ENCODE measurements around the gene SLC26A11. TPM values are rescaled to one million over a fixed set of nuclear protein-coding genes. Genes with fewer than 3 reads are reported as not detected.
"Not testable (repeated sequence)": the region's sequence is repeated elsewhere in the genome, so short reads cannot be mapped to it uniquely, and the experiment has no call there.

Gene SLC26A11
- total RNA-seq, 4 donors from 2014 or later: 2.6 to 3.3 (median 3.1) TPM

DNA sequence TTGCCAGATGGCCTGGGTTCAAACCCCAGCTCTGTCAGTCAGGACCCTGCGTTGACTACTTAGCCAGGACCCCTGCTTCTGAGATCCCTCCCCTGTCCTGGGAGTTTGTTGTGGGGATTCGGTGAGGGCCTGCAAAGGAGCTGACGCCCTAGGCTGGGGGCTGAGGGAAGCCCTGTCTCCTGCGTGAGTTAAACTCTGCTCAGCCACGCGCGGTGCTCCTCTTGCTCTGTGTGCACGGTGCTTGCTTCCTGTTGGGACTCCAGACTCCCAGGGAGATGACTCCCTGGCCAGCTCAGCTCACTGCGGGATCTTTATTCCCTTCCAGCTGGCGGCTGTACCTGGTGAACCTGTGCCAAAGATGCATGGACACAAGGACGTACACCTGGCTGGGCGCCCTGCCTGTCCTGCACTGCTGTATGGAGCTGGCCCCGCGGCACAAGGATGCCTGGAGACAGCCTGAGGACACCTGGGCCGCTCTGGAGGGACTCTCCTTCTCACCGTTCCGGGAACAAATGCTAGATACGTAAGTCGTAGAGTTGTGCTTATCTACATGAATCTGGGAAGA, 77.9 kb downstream of the SLC26A11 start:
- Histone ChIP-seq H3K4me3 (no peak overlapping the region), H3K9me3 (no peaks in the 10 kb centered on the region), H3K36me3 (peaks cover 4 to 97% of the 10 kb centered on the region in 2 donors), H3K27me3 (no peaks in the 10 kb centered on the region), H3K27ac (no peak overlapping the region), H3K4me1 (no peaks in the 10 kb centered on the region)
- DNase-seq (no peak), ATAC-seq (no peak)
- intact Hi-C loops (cut with DNase I; ENCODE audit: low total_unique reads) (no loop called here), in situ Hi-C loops (cut with MboI; ENCODE audit: low sequenced_read_pairs in 4 of 4) (no loop called here)
- TF ChIP-seq, protein P1, sequence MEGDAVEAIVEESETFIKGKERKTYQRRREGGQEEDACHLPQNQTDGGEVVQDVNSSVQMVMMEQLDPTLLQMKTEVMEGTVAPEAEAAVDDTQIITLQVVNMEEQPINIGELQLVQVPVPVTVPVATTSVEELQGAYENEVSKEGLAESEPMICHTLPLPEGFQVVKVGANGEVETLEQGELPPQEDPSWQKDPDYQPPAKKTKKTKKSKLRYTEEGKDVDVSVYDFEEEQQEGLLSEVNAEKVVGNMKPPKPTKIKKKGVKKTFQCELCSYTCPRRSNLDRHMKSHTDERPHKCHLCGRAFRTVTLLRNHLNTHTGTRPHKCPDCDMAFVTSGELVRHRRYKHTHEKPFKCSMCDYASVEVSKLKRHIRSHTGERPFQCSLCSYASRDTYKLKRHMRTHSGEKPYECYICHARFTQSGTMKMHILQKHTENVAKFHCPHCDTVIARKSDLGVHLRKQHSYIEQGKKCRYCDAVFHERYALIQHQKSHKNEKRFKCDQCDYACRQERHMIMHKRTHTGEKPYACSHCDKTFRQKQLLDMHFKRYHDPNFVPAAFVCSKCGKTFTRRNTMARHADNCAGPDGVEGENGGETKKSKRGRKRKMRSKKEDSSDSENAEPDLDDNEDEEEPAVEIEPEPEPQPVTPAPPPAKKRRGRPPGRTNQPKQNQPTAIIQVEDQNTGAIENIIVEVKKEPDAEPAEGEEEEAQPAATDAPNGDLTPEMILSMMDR (IDR thresholded peaks at IDR 0.05 in 4 of 5, conservative IDR thresholded peaks at IDR 0.05 in 1 of 5): no peak
- no peak for TF ChIP-seq POLR2A (IDR thresholded peaks at IDR 0.05)

DNA sequence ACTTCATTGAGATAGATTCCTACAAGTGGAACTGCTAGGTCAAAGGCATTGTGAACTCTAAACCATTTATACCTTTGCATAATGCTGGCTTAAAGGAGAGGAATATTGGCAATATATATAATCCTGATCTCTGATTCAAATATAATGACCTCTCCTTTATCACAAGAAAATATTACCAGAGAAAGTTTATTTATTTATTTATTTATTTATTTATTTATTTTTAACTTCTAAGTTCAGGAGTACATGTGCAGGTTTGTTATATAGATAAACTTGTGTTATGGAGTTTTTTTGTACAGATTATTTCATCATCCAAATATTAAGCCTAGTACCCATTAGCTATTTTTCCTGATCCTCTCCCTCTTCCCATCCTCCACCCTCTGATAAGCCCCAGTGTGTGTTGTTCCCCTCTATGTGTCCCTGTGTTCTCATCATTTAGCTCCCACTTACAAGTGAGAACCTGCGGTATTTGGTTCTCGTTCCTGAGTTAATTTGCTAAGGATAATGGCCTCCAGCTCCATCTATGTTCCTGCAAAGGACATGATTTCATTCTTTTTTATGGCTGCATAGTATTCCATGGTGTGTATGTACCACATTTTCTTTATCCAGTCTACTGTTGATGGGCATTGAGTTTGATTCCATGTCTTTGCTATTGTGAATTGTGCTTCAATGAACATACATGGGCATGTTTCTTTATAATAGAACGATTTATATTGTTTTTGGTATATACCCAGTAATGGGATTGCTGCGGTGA, 79.3 kb downstream of the SLC26A11 start:
- H3K4me1 ChIP-seq; H3K27me3 ChIP-seq; H3K27ac ChIP-seq; in situ Hi-C loops (cut with MboI; ENCODE audit: low sequenced_read_pairs in 4 of 4); DNase-seq; H3K9me3 ChIP-seq; ATAC-seq; H3K4me3 ChIP-seq: not testable (repeated sequence)
- peaks cover 4 to 100% of the 10 kb centered on the region in 2 donors for H3K36me3 ChIP-seq
- intact Hi-C loops (cut with DNase I; ENCODE audit: low total_unique reads): loop anchor here (10.0 kb wide), 1 partner anchor 1895 kb away; no protein-coding TSS in a partner anchor

DNA sequence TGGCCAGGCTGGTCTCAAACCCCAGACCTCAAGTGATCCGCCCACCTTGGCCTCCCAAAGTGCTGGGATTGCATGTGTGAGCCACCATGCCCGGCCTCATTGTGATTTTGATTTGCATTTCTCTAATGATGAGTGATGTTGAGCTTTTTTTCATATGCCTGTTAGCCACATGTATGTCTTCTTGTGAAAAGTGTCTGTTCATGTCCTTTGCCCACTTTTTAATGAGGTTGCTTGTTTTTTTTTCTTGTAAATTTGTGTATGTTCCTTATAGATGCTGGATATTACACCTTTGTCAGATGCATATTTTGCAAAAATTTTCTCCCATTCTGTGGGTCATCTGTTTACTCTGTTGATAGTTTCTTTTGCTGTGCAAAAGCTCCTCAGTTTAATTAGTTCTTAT, 80.5 kb downstream of the SLC26A11 start:
- H3K4me1 ChIP-seq; H3K9me3 ChIP-seq; DNase-seq; H3K27ac ChIP-seq; H3K4me3 ChIP-seq; ATAC-seq; H3K27me3 ChIP-seq; in situ Hi-C loops (cut with MboI; ENCODE audit: low sequenced_read_pairs in 4 of 4): not testable (repeated sequence)
- intact Hi-C loops (cut with DNase I; ENCODE audit: low total_unique reads): loop anchor here (10.0 kb wide), 1 partner anchor 1894 kb away; no protein-coding TSS in a partner anchor
- H3K36me3 ChIP-seq: peaks cover 2 to 100% of the 10 kb centered on the region in 2 donors

Other genes with a start within 250 kb of the SLC26A11 start
- 1 to 10 TPM; 5.8 to 8.1 (median 7.0) TPM for gene TBC1D16, start 184.6 kb upstream of the SLC26A11 start, total RNA-seq
- gene CCDC40, start 183.8 kb upstream of the SLC26A11 start, total RNA-seq: 1 to 10 TPM in 2 of 4 donors, under 1 TPM in 2; 0.18 to 2.1 (median 1.1) TPM
- 10 to 100 TPM; 39.2 to 72.3 (median 70.1) TPM for gene GAA, start 118.8 kb upstream of the SLC26A11 start, total RNA-seq
- gene EIF4A3, start 73.3 kb upstream of the SLC26A11 start, total RNA-seq: 10 to 100 TPM; 27.4 to 32.8 (median 30.0) TPM
- not detected for gene CARD14, start 50.4 kb upstream of the SLC26A11 start, total RNA-seq
- gene SGSH, start 94 bp upstream of the SLC26A11 start, total RNA-seq: 10 to 100 TPM in 1 of 4 donors, 1 to 10 TPM in 3; 3.2 to 11.7 (median 6.1) TPM
- 10 to 100 TPM; 24.1 to 51.8 (median 28.6) TPM for gene RNF213, start 40.4 kb downstream of the SLC26A11 start, total RNA-seq
- gene ENDOV, start 194.7 kb downstream of the SLC26A11 start, total RNA-seq: 10 to 100 TPM in 3 of 4 donors, 1 to 10 TPM in 1; 9.1 to 24.1 (median 18.0) TPM

All from gastrocnemius medialis (tissue), 4 donors.